Inferior parietal cortex (tissue), 1 donor: ENCODE results near the gene AP1AR.
A peak's percentile ranks its signal among the peaks of the same experiment; 100 is the strongest.

Experiments used
- DNase-seq: peaks from one replicate; pipeline ENCODE4 v3.0.0-alpha.2; 2016; ENCODE audit errors: extremely low spot score

Gene AP1AR

DNA sequence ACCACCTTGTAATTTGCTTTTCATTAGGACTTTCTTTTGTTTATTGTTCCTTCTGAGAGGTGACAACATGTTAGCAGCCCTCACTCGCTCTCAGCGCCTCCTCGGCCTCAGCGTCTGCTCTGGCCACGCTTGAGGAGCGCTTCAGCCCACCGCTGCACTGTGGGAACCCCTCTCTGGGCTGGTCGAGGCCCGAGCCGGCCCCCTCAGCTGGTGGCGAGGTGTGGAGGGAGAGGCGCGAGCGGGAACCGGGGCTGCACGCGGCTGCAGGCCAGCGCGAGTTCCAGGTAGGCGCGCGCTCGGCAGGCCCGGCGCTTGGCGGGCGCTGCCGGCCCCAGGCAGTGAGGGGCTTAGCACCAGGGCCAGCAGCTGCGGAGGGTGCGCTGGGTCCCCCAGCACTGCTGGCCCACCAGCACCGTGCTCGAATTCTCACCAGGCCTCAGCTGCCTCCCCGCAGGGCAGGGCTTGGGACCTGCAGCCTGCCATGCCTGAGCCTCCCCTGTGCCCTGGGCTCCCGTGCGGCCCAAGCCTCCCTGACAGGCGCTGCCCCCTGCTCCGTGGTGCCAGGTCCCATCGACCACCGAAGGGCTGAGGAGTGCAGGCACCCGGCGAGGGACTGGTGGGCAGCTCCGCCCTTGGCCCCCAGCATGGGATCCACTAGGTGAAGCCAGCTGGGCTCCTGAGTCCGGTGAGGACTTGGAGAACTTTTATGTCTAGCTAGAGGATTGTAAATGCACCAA is 9.2 kb upstream of the AP1AR start:
- no peak for DNase-seq

DNA sequence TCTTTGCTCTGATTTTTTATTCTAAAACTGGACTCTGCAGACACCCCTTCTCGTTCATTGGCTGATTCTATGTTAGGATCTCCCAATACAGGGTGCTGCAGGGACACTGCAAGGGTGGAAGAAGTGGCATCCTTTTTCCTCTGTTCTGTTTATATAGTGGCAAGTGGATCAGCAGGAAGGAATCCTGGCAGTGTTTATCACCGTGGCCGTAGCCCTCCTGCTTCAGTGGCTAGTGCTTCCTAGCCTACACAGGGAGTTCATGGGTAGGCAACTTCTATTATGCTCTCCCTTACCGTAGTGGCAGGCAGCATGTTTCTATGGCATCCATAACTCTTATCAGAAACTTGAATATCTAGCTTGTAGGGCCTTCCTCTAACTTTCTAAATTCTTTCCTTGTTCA is 6.4 kb upstream of the AP1AR start:
- DNase-seq: no peak

DNA sequence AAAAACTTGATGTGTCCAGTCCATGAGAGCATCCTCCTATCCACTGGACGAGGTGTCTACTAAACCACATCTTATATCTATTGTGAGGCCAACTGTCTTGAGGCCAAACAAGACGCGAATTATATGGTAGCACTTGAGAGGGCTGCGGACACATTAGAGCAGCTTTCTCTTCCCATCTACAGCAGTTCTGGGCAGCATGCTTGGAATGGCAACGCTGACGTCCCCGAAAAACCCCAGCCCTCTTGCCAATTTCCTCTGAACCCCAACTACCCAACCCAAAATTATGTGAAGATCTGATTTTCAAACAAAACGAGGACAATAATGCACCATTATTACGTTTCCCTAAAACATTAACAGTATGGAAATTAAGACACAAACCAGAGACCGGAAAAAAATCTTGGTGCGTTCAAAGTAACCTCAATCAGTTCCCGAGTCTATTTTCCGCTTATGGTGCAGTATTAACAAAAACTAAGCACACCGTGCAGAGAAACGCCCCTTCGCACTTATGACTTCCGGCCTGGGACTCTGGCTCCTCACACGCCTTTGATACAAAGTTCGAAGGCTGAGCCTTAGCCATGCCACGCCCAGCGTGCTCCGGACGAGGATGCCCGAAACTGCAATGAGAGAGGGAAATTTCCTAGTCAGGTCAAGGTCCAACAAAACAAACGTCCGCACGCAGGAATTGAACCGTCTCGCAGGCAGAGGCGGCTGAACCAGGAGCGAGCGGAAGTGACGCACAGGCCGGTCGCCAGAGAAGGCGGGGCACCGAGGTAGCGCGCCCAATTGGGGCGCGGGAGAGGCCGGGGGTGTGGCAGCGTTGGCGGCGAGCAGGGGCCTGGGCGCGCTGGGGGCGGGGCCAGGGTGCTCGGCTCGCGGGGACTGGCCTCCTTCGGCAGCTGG is 458 bp upstream of the AP1AR start:
- DNase-seq: peak; percentile 96

DNA sequence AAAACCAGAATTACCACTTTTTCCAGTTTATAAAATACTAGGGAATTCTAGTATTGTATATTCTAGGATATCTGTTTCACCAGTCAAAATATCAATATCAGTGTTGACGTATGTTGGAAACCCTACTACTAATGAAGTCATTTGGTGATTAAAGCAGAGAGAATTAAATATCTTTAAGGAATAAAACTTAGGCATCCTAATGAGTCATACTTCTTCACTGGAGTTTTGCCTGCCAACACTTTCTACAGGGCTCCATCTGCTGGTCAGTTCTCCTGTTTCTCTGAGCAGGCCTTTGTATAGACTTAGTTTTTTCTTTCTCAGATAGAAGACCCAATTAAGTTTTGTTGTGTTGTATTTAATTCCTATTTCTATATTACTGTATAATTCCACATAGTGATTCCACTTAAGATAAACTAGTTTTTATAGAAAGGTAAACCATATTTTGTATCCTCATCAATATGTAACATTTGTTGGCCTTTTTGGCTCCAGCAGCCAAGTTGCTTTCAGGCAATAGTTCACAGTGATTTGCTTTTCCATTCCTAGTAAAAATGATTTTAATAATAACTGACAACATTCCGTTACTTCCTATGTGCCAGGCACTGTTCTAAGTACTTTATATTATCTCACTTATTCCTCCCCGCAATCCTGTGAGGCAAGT is 3.5 kb downstream of the AP1AR start:
- DNase-seq: peak; percentile 88

DNA sequence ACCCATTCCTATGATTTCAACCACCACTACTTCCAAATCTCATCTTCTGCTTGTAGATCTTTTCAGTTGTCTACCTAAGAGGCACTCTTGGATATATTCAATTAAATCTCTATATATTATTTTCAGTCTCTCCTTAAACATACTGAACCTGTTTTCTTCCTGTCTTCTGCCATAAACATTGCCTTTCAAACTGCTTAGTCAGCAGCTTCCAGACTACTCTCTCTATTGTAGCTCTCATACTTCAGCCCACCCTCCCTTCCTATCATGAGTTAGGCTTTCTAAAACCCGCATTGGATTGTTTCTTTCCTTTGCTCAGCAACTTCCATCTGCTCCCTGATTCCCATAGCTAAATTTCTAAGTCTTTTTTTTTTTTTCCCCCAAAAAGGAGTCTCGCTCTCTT is 4.5 kb downstream of the AP1AR start:
- no peak for DNase-seq

DNA sequence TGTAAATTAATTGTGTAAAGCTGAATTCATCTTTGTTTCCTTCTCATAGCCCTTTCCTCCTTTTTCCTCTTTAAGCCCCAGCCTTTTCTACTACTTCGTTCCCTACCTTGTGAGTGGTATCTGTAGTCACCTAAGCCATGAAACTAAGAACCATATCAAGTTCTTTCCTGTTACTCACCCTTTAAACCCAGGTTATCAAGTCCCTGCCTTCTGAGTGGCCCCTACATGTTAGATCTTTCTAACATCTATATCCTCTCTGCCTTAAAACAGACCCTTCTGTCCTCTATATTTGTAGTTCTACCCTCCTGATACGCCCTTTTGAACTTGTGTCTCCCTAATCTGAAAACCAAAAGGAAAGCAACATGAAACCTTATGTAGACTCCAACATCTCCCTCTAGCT is 7.2 kb downstream of the AP1AR start:
- no peak for DNase-seq

DNA sequence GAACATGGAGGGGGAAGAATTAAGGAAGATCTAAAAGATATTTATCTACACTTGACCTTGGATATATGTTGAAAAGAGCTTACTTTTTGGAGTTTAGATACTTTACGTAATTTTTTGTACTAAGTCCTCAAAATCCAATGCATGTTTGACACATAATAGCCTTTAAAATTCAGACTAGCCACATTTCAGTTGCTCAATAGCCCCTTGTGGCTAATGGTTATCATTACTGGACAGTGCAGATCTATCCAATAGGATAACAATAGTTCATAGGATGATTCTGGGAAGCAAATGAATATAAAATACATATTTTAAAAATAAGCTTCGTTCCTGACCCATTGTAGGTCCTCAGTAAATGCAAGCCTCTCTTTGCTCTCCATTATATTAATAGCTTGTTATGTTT is 13.8 kb downstream of the AP1AR start:
- DNase-seq: no peak

DNA sequence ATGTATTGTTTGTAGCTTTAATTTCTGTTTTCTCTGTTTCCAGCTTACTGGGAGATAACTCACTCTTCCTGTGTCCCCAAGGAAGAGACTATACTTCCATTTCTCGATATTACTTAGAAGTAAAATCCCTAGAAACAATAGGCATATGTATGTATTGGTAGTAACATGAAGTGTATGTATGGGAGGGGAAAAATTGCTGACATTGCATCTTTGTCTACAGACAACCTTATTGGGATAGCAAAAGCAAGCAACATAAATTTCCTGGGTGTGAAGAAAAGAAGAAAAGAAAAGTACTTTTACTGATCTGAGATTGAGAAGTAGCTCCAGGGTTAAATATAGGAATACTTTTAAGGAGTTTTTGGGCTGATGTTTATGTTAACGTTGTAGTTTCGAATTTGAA is 15.4 kb downstream of the AP1AR start:
- DNase-seq: no peak

DNA sequence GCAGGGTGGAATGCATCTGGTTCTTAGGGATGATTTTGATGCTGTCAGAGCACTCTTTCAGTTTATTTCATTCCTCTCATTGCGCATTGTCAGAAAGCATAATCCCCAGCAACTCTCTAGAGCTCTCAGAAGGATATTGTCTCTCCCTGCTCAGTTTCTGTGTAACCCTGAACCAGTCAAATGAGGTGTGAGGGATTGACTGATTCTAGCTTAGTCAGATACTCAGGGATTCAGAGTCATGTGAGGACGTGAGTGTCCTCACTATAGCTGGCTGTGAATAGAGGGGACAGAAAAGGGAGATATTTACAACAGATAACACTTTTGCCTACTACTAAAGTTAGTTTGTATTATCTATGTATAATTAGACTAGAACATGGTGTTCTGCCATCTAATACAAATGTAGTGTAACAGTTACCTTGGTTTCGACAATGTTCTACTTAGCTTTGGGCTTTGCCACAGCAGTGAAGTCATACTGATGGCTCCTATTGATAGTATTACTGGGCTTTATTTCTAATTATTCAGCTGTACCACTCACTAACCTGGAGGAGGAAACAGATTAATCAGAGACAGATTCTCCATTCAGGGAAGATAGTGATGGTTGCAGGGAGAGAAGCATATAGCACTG is 19.5 kb downstream of the AP1AR start:
- DNase-seq: no peak

DNA sequence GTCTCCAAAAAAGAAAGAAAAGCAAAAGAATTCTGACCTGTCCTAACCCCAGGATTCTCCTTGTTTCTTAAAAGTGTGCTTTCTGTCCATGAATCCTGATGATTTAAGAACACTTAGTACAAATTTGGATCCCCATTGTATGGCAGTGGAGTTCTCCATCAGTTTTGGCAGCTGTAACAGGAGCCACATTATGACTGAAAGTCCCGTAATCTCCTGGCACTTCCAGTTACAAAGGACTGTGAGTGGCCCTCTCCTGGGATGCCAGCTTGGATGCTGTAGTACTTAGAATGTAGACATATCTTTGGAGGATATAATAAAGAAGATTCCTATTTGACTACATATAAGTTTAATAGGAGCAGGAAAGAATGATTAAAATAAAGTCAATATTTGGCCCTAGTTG is 20.6 kb downstream of the AP1AR start:
- DNase-seq: no peak

DNA sequence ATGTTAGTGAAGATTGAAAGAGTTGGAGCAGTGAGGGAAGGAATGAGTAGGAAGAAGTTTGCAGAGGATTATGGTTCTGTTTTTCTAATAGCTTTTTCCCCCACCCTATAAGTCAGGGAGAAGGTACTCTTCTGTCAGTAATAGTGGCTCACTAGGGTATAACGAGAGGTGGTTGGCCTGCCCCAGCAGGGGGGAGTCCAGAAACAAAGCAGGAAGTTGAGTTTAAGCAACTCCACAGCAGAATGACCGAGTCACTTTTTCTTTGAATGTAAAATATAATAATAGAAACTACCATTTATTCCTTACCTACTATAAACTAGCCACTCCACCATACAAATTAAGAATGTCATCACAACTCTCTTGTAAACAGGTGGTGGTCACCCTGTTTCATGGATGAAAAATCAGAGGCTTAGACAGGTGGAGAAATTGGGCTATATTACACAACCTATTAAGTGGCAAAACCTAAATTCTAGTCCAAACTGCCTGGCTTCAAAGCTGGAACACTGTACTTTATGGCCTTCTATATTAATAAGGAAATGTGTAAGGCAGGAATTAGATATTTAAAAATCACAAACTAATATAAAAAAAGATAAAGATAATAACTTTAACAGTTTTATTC is 21.9 kb downstream of the AP1AR start:
- no peak for DNase-seq

DNA sequence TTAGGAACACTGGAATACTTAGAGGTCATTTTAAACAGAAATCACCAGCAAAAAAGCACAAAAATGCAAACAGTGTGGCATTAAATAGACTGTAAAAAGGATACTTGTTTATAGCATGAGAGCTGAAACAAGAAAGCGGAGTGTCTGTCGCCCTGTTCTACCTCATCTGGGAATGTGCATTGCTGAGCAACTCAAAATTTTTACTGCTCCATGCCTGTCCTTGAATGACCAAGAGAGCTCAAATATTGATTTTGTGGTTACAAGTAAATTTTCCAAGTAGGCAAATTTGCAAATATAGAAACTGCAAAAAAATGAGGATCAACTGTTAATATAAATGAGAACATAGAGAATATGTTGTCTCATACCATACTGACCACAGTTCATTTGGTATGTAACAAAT is 25.5 kb downstream of the AP1AR start:
- no peak for DNase-seq

DNA sequence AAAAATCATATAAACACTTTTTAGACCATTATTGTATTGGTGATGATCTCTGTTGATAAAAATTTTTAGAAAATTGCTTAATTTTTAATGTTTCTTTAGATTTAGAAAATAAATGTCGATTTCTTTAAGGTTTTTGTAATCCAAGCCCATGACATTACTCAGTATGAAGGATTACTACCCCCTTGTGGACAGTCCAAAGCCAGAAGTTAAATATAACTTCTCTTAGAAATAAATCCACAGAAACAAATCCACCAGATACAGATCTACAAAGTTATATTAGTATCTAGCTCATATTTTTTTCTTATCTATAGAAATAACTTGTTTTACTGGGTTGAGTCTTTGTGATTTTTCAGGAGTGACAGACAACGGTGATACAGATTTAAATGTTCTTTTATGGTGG is 35.2 kb downstream of the AP1AR start:
- no peak for DNase-seq

DNA sequence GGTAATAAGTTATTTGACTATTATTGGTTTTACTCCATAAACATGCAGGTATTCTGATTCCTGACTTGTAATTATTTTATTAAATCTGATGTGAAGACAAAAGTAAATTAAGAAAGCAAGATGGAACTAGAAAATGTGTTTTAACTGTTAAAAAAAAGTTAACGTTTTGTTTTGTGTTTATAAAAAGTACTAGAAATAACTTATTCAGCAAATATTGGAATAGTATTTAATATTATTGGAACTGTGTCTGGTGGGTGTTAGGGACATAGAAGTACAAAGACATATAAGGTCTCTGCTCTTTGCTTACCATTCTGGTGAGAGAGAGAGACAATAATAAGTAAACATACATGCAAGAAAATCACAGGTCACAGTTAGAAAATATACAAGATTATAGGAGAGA is 38.5 kb downstream of the AP1AR start:
- no peak for DNase-seq

DNA sequence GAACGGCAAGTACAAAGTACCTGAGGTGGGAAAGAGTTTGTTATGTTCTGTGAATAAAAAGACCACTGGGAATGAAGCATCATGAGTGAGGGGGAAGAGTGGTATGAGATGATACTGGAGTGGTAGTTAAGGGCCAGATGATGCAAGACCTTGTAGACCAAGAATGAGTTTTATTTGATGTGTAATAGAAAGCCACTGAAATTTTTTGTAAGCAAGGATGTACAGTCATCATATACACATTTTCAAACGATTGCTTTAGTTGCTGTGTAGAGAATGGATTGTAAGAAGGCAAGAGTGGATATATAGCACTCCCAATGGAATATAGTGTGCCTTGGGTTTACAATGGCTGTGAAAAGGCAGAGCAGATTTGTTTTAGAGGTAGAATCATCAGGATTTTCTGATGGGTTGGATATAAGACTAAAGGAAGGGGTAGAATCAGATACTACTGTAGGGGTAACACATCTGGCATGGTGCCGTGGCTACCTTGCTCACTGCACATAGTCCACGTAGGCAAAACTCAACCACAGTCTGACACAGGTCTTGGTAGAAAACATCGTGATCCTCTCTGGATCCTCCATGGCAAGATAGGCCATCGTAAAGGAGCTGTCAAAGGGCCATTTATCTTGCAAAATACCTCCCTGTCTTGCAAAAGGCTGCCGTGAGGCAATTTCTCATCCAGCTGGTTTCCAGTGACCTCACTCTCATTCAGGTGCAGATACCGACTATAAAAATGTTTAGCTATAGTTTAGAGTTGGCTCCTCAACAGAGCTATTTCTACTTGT is 39.2 kb downstream of the AP1AR start:
- DNase-seq: no peak

DNA sequence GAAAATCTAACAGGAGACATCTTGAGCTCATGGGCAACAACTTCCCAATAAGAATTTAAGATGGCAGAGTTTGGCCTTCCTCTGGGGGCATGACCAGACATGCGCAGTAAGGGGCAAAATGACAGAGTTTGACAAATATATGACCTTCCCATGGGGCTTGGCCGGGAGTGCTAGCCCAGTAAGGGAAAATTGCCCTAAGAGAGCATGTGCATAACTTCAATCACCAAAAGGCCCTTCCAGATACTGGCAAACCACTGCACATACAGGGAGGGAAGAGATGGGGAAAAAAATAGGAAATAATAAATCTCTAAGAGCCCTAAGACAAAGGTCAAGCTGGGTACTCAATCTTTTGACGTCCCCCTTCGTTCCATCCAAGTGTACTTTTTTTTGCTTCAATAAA is 40.7 kb downstream of the AP1AR start:
- no peak for DNase-seq

DNA sequence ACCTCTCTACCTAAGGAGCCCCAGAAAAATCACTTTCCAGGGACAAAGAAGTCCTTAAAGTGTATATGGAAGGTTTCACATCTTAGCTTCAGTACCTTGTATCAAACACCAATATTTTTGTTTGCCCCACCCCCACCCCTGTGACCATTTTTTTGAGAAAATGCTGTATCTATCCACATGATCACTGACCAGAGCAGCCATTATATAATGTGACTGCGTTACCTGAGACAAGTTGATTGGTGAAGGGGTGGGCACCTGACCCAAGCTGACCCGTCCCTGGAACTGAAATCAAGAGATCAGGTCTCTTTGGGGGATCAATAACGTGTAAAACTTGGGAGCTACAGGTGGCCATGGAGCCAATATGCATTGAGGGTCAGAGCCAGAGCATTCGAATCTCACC is 43.4 kb downstream of the AP1AR start:
- DNase-seq: no peak

DNA sequence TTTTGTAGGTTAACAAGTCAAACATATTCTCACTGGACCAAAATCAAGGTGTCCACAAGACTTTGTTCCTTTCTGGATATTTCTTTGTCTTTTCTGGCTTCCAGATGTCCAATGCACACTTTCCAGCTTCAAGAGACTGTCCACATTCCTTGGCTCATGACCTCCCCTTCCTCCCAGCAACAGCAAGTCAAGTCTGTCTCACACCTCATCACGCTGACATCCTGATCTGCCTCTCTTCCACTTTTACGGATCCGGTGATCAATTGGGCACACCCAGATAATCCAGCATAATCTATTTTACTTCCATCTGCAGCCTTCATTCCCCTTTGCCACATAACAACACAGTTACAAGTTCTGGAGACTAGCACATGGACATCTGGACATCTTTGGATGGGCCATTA is 44.5 kb downstream of the AP1AR start:
- no peak for DNase-seq

DNA sequence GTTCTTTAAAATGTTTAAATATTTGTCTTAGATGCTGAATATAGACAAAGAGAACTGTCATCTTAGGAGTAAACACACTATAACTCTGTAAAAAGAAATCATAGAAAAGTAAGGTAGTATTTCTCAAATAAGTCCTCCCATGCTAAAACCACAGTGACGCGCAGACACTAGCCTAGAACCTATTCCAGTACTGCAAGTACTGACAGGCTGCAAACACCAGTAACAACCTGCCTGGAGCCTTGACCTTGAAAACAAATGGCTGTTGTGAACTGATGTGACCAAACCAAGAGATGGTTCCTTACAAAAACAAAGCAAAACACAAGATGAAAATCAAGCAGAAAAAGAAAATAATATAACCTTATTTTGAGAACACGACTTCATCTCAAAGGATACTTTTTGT is 45.6 kb downstream of the AP1AR start:
- DNase-seq: no peak

DNA sequence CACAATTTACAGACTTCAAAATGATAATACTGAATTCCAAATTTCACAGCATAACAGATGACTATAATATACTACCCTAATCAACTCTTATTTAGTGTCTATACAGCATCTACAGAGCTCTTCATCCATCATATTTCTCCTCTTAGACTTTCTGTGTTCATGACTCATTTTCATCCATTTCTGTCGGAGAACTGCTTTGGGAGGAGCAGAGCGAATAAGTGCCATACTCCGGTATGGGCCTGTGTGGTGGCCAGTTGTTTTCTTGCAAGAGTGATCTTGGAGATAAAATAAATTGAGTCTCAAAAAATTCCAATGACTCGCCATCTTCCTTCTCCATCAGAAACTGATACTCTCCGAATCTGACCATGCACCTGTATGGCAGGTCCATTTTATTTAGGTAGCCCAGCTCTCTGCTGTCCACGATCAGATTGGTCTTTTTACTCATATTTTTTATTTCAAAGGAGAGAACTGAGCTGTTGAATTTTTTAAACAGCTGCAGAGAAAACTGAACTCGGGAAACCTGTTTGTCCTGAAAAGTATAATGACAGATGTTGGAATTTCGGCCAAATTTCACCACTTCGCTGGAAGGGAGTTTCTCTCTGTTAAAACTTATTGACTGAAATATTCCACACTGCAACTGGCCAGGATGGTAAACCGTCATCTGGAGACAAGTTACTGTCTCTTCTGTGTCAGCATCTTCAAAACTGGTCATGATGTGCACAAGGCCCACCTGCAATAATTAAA is 46.3 kb downstream of the AP1AR start:
- no peak for DNase-seq
